HEK293T (cell line): ENCODE measurements around the gene NDUFV3.

Source experiments
- CTBP1 ChIP-seq: fragments of 450-650 bp; IDR thresholded peaks from 2 replicates; pipeline ENCODE4 v1.6.1; 2016; ENCODE audit warnings: borderline replicate concordance
- HDGF ChIP-seq: fragments of 450-650 bp; IDR thresholded peaks from 2 replicates; pipeline ENCODE4 v1.6.1; 2017; ENCODE audit warnings: antibody characterized with exemption, borderline replicate concordance

GRCh38 chr21:42900446-42900845, 7.3 kb downstream of the NDUFV3 start:
- TF ChIP-seq CTBP1 (no peak), HDGF (no peak)
